GM18499 (cell line): Measurements from ENCODE around the gene RRP1.

ENCODE experiments used
- ATAC-seq: cut with Tn5 transposase; IDR thresholded peaks from one replicate; pipeline ENCODE4 v1.9.1; 2021; ENCODE audit warnings: moderate number of reproducible peaks; ENCODE audit not compliant: insufficient read depth, unreplicated experiment

Gene RRP1

DNA sequence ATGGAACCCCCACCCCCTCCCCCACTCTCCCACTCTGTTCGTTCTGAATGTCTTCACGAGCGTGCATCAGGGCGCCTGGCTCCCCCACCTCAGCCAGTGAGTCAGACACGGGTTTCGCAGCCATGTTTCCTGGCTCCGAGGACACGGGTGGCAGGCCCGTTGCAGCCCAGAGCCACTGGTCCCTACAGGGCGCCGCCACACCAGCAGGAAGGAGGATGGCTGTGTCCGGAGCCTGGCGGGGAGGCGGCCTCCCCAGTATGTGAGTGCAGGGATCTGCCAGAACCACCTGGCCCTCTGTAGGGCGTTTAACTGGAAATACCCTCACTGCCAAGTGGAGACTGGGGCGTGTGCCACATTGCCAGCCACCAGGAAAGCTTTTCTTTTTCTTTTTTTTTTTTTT, 31.8 kb upstream of the RRP1 start:
- ATAC-seq = no peak

DNA sequence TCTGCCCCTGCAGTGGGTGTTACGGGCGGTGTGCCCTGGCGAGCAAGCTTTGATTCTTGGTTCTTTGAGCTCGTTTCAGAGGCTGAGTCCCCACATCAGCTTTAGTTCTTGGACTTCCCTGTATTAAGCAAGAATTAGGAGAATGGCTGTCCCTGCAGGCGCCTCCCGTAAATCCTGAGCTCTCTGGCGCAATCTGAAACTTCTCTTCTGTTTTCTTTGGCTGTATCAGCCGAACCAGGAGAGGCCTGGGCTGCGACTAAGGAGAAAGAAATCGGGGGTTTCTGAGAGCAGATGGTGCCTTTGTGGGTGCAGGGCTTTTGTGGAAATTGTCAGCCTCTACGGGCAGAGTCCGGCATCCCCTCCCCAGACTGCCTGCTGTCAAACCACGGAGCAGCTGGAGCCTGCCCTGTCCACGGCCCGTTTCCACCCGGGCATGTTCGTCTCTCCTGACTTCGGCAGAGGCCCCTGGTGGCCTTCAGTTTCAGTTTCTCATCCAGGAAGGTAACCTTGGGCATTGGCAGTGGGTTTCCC, 31.2 kb upstream of the RRP1 start:
- no peak for ATAC-seq

DNA sequence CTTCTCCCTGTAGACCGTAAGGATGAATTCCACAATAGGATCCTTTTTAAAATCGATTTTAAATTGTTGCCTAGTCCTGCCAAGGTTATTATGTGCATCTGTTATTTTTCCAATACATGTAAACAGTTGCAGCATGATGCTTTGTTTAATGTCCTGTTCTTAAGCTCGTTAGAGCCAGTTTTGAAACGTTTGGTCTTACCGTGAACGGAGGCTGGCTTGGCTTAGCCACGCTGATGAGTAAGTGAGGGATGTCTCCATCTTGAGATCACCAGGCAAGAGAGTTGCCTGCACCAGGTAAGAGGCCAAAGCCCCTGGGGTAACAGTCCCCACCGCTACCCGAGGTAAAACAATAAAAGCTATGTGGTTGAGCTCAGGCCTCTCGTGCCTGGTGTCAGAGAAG, 30.6 kb upstream of the RRP1 start:
- no peak for ATAC-seq

DNA sequence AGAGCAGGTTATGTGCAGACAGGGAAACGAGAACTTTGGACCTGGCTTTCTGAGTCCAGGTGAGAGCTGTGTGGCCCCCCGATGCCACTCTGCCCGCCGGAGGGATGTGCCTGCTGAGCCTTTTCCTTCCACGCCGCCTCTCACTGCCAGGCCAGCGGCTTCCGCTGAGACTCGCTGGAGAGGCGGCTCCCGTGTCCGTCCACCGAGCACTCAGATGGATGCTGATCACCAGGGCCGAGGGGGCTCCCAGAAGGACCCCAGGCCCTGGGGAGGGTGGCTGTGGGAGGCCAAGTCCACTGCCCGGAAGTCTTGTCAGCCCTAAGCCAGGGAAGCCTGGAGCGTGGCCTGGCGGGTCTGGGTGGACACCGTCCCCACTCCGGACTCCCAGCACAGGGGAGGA, 29.7 kb upstream of the RRP1 start:
- no peak for ATAC-seq

DNA sequence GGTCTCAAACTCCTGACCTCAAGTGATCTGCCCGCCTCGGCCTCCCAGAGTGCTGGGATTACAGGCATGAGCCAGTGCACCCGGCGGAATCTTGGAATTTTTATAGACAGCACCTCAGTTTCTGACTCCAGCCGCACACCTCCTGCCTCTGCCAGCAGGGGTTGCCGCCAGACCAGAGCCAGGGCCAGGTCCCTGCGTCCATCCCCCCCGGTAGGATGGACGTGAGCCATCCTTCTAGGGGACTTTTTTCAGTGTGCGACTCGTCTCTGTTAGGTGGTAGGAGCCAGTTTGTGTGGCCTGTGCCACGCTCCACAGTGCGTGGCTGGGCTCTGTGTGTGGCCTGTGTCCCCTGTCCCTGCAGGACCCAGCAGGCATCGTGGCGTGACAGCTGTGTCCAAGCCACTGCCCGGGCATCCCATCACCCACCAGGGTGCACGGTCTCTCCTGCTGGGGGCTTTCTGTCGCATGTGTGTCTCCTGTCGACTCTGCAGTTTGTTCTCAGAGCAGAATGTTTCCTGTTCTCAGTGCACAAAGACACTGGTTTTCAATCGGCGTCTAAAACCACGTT, 28.9 kb upstream of the RRP1 start:
- ATAC-seq = no peak

DNA sequence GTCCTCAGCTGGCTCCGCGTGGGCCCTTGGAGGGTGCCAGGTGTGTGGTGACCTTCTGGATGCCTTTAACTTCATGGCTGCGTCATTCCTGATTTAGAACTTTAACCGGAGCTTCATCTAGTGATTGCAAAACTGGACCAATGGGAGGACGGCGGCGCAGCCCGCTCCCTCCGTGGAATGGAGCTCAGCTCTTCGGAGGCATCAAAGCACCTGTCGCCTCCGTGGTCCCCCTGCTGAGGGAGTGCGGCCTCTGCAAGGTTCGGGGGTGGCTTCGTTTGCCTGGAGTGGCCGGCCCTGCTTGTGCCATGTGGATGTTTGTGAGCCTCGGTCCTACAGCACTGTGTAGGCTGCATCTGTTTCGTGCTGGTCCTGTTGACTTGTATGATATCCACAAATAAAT, 27.5 kb upstream of the RRP1 start:
- no peak for ATAC-seq

DNA sequence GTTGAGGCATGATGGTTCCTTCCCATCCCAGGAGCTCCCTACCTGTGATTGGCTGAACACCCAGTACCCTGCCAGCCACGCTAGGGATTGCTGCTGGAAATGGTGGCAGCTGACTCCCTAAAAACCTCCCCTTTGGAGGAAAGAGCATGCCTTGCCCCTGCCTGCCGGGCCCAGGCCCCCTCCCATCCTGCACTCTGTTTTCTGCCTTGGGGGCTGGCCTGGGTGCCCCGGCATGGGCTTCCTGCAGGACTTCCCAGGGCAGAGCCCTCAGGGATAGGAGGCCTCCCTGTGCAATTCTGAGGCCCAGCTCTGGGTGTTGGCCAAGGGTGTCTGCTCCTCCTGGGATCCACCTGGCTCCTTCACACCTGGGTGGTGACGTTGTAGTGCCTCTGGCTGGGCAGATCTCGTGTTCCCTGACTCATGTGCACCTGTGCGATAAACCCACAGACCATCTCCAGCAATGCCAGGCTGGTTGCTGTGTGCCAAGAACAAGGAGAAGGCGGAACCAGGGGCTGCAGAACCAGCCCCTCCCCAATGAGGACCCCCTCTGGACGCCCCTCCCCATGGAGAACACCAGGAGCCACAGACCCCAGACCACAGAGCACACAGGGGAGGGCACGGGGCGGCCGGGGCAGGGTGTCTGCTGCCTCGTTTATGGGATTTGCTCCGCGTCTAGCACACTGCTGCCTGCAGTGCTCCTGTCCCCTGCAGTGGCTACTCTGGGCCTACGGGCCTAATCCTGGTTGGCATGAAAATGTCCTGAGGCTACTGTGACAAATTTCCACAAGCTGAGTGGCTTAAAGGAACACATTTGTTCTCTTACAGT, 26.9 kb upstream of the RRP1 start:
- ATAC-seq = no peak

DNA sequence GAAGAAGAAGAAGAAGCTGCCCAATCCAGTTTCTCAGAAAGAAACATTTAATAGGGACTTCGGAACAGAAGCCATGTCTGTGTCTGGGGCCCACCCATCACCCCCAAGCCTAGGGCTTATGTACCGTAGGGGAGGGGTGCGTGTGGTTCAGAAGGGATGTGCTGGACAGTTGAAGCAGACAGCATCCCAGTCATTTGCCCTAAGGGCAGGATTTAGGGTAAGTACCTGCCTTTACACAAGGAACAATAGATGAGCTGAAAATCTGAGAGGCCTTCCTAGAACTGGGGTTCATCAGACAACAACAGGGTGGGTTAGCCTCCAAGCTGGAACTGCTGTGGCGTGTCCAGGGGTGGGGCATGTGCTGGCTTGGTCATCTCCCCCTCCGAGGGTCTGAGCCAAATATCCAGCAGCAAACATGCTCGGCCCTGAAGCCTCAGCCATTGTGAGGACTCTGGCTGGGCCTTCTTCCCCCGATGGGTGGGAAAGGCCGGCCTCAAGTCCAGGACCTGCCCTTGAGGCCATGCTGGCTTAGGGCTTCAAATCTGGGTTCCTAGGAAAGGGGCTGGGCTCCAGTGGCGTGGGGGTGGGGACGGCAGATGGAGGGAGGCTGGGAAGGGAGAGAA, 25.4 kb upstream of the RRP1 start:
- ATAC-seq = no peak

DNA sequence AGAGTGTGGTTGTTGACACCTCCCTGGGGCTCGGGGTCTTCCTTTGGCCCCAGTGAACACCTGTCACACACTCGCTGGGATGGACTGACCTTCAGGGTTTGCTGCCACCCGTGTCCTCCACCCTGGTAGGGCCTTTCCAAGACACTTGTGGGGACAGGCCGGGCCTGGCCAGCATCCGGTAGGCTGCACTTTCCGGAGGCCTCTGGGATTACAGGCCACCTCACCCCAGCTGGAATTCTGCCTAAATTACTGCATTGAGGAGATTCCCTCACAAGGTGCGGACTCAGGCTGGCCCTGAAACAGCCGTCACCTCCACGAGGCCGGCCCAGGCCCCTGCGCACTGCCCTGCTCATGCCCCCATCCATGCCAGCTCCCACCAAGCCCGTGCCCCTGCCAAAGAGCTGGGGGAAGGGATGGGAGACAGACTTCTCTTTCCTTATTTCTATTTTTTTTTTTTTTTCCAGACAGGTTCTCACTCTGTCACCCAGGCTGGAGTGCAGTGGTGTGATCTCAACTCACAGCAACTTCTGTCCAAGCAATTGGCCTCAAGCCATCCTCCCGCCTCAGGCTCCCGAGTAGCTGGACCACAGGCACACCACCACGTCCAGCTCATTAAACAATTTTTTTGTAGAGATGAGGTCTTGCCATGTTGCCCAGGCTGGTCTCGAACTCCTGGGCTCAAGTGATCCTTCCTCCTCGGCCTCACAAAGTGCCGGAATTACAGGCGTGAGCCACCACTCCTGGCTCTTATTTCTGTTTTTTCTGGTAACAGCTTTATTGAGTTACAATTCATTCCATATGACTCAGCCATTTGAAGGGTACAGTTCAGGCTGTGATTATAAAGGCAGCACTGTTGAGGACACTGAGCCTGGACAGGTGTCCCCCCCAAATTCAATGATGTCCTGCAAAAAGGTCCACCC, 24.5 kb upstream of the RRP1 start:
- ATAC-seq = no peak

DNA sequence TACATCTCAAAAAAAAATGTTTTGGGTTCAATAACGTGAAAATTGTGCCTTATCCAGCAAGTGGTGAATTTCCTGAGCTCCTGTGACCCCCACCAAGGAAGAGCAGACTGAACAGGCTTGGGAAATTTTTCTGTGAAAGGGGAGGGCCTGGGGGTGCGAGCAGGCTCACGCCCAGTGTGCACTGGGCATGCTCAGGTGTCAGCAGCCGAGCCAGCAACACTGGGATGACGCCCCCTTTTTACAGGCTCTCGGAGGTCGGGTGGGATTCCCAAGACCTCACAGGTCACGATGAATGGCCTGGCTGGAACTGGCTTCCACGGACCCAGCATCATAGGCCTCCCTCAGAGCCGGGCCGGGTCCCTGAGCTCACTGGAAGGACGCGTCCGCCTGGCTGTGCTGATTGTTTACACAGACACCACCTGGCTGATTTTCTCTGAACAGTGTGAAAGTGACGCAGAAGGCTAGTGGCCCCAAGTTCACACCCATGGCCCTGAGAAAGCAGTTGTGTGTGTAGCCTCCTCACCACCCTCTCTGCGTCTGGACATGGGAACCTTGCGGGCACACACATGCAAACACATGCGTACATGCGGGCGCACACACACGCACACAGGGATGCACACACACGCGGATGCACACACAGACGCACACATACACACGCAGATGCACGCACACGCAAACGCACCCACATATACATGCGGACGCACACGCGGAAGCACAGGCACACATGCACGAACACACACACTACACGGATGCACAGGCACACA, 22.5 kb upstream of the RRP1 start:
- ATAC-seq = no peak

DNA sequence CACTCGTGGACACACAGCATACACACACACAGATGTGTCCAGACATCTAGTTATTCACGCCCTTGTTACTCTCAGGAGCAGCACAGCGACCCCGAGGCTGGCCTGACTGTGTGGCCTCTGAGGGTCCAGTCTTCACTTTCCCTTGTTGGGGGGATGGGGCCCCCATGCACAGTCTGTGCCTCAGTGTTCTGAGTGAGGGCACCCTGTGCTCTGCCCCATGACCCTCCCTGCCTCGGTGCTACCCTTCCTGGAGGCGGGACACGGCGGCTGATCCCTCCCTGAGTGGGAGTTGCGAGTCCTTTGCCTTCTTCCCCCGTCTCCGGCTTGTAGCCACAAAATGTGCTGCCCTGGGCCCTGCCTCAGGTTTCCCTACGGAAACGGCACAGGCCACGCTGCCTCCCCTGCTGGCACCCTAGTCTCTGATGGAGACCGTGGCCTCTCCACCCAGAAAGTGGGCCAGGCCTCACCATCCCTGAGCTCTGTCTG, 21.8 kb upstream of the RRP1 start:
- no peak for ATAC-seq

DNA sequence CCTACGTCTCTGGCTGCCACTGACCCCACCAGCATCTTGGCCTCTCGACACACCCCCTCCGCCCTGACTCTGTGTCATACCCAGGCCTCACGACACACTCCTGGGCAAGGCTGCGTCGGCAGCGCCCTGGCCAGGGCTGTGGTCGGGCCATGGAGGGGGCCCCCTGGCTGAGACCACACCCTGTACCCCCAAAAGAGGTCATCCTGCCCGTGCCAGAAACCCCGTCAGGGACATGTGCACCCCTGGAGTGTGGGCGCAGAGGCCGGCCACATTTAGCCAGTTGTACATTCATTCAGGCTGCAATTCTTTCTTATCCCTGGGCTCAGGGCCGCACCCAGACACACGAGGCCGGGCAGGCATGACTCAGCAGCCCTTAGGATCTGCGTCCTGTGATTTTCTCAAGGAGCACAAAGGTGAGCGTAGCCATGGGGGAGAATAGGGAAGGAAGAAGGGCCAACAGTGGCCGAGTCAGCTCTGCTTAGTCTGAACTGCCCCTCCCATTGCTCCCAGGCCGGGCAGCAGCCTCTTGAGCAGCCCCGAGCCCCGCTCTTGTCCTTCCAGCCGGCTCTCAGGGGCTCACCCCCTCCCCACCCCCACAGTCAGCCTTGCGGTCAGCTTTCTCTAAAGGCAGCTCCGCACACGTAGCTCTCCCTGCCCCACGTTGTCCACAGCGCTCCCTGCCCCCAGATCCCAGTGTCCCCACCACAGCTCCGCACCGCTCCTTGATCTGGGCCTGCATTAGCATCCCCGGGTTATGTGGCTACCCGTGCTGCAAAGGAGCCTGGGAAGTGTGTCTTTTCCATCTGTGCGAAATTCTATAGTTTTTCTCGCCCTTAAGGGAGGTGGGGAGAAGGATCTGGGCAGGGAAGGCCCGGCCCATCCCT, 21.2 kb upstream of the RRP1 start:
- no peak for ATAC-seq

DNA sequence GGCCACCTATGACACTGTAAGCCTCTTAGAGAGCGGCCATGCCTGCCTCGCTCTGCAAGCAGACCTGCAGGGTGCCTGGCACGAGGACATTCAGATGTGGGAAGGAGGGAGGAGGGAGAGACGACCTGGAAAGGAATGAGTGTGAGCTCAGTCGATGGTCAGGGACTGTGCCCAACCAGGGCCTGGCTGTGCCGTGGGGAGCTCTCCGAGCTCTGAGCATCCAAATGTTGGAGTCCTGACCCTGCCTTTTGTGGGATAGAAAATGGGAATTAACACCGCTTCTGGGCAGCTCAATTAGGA, 20.6 kb upstream of the RRP1 start:
- no peak for ATAC-seq

DNA sequence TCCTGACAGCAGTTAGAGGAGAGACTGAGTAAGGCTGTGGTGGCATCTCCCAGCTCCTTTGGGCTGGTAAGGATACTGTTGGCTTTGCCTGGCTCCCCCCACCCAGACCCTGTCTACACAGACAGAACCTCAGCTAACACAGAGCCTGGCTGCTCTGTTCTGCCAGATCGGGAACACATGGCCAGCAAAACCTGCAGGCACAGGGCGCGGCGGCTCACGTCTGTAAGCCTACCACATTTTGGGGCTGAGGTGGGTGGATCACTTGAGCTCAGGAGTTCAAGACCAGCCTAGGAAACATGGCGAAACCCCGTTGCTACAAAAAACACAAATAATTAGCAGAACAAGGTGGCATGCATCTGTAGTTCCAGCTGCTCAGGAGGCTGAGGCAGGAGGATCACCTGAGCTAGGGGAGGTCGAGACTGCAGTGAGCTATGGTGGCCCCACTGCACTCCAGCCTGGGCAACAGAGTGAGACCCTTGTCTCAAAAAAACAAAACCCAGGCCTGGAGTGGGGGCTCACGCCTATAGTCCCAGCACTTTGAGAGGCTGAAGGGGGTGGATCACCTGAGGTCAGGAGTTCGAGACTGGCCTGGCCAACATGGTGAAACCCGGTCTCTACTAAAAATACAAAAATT, 19.9 kb upstream of the RRP1 start:
- no peak for ATAC-seq

DNA sequence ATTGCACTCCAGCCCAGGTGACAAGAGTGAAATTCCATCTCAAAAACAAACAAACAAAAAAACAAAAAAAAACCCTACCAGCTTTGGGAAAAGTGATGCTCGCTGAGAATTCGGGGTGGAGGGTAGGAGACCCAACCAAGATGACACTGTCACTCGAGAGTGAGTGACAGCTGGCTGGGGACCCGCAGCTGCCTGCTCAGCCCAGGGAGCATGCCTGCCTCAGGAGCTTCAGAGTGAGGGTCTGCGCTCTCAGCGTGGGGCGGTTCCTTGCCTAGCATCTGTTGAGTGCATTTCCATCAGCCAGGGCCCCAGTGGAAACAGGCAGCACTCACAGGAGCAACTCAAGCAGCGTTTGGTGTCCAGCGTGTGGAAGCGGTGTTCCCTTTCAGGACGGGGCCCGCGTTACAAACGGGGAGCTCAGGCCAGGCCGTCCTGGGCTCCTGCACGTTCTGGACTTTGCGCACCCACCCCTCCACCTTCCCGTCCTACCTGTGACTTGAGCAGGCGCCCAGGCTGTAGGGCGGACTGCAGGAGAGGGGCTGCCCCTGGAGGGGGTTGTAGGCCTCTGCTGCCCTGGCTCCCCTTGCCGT, 19.2 kb upstream of the RRP1 start:
- no peak for ATAC-seq

DNA sequence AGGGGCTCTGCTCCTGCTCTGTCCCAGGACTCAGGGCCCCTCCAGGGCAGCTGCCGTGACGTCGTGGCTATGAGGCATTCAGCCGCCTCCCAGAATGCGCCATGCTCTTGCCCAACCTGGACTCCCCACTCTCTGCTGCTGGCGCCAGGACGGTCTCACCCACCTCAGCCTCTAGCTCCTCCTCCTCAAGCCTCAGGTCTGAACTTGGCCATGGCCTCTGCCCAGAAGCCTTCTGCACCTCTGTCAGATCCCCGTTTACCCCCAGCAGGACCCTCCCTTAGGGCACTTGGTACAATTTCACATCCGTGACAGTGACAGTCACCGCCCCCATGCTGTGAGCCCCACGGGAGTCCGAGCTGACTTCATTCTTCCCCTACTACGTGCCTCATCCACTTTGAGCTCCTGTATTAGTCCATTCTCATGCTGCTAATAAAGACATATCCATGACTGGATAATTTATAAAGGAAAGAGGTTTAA, 18.1 kb upstream of the RRP1 start:
- ATAC-seq = no peak

DNA sequence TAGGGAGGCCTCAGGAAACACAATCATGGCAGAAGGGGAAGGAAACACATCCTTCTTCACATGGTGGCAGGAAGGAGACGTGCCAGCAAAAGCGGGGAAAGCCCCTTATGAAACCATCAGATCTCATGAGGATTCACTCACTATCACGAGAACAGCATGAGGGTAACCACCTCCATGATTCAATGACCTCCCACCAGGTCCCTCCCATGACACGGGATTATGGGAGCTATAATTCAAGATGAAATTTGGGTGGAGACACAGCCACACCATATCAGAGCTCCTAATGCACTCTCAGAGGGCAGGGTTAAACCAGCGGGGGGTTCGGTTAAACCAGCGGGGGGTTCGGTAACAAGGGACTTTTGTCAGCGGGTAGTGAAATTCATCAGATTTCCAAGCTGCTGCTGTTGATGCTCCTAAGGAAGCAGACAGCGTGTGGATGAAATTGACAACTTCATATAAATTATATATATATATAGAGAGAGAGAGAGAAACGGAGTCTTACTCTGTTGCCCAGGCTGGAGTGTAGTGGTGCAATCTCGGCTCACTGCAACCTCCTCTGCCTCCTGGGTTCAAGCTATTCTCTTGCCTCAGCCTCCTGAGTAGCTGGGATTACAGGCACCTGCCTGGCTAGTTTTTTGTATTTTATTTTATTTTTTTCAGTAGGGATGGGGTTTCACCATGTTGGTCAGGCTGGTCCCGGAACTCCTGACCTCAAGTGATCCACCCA, 17.5 kb upstream of the RRP1 start:
- no peak for ATAC-seq
